HepG2 (cell line): ENCODE measurements around the gene HNRNPC. TPM values are rescaled to one million over a fixed set of nuclear protein-coding genes. Genes with fewer than 3 reads are reported as not detected.
A peak's percentile ranks its signal among the peaks of the same experiment; 100 is the strongest.

ENCODE experiments used
- ARID2 ChIP-seq: sonication (generic); formaldehyde crosslinking; IDR thresholded peaks from 2 replicates; pipeline ENCODE4 v1.8.1; 2022; ENCODE audit warnings: mild to moderate bottlenecking, missing genetic modification reagents, borderline replicate concordance
- CBFB ChIP-seq: sonication (generic); formaldehyde crosslinking; IDR thresholded peaks from 2 replicates; pipeline ENCODE4 v1.4.0; 2020; ENCODE audit warnings: missing genetic modification reagents
- CCDC6 ChIP-seq: sonication (generic); formaldehyde crosslinking; IDR thresholded peaks from 2 replicates; pipeline ENCODE4 v1.8.1; 2022; ENCODE audit warnings: mild to moderate bottlenecking, missing genetic modification reagents, moderate library complexity
- EED ChIP-seq: sonication (generic); formaldehyde crosslinking; IDR thresholded peaks from 2 replicates; pipeline ENCODE4 v1.5.0; 2020; ENCODE audit warnings: mild to moderate bottlenecking, missing genetic modification reagents
- HNF4G ChIP-seq, 2 experiments: sonication (generic) in 1 of 2; formaldehyde crosslinking in 1 of 2; IDR thresholded peaks; 2 replicates each; pipeline versions ENCODE4 v1.4.0 to v1.6.1; 2011 to 2020; ENCODE audit warnings: borderline replicate concordance in 2 of 2, low read depth in 2 of 2, mild to moderate bottlenecking in 2 of 2, low read length in 1 of 2, missing genetic modification reagents in 1 of 2, moderate library complexity in 1 of 2
- KIAA2018 ChIP-seq: sonication (generic); formaldehyde crosslinking; IDR thresholded peaks from 2 replicates; pipeline ENCODE4 v1.5.0; 2020; ENCODE audit warnings: mild to moderate bottlenecking, missing genetic modification reagents, borderline replicate concordance
- NR2F6 ChIP-seq, 2 experiments: IDR thresholded peaks; 2 replicates each; pipeline ENCODE4 v1.6.1; 2016; ENCODE audit warnings: antibody characterized with exemption in 1 of 2, mild to moderate bottlenecking in 1 of 2
- PHF20 ChIP-seq: sonication (generic); formaldehyde crosslinking; IDR thresholded peaks from 2 replicates; pipeline ENCODE4 v1.5.0; 2020; ENCODE audit warnings: mild to moderate bottlenecking, missing genetic modification reagents
- TBX2 ChIP-seq: sonication (generic); formaldehyde crosslinking; IDR thresholded peaks from 2 replicates; pipeline ENCODE4 v1.5.0; 2020; ENCODE audit warnings: missing genetic modification reagents, mild to moderate bottlenecking, borderline replicate concordance
- ZNF292 ChIP-seq: sonication (generic); formaldehyde crosslinking; IDR thresholded peaks from 2 replicates; pipeline ENCODE4 v1.8.1; 2022; ENCODE audit warnings: mild to moderate bottlenecking, low read depth, missing genetic modification reagents, borderline replicate concordance
- ZNF318 ChIP-seq: sonication (generic); formaldehyde crosslinking; IDR thresholded peaks from 2 replicates; pipeline ENCODE4 v1.4.0; 2020; ENCODE audit warnings: mild to moderate bottlenecking, missing genetic modification reagents
- ZNF552 ChIP-seq: sonication (generic); formaldehyde crosslinking; IDR thresholded peaks from 2 replicates; pipeline ENCODE4 v1.9.0; 2022; ENCODE audit warnings: missing genetic modification reagents, mild to moderate bottlenecking, borderline replicate concordance
- ZNF614 ChIP-seq: IDR thresholded peaks from 2 replicates; pipeline ENCODE4 v1.6.1; 2018; ENCODE audit warnings: missing biosample characterization, missing genetic modification reagents, inconsistent platforms, borderline replicate concordance
- ZNF768 ChIP-seq: sonication (generic); formaldehyde crosslinking; IDR thresholded peaks from 2 replicates; pipeline ENCODE4 v1.4.0; 2020; ENCODE audit warnings: missing genetic modification reagents
- polyA plus RNA-seq, 8 experiments: library from polyadenylated mRNA; depleted of rRNA in 3 of 8; stranded (reverse) in 7 of 8; unstranded in 1 of 8; fragments of >200 nt; fragmentation: Illumina TruSeq in 4 of 8; extraction: Trizol in 4 of 8; gene quantifications; 2 replicates each; pipeline versions ENCODE4 v1.2.1 to v1.2.3, GENCODE V29; 2011 to 2016; ENCODE audit warnings: low read depth in 4 of 8, missing spikeins in 1 of 8, mixed read lengths in 1 of 8; ENCODE audit not compliant: insufficient read depth in 1 of 8
- total RNA-seq, 5 experiments: library from RNA; depleted of rRNA; stranded (reverse); fragments of >200 nt; fragmentation: Illumina TruSeq; extraction: Trizol; gene quantifications; 2 replicates each; pipeline ENCODE4 v1.2.3, GENCODE V29; 2016; ENCODE audit warnings: low read depth in 1 of 5

HNRNPC gene
- total and polyA plus RNA-seq, 2 of the 13 experiments (the other 11 are each of a cell fraction or from before 2014, with no cell fraction given): 628 to 1,099 TPM

DNA sequence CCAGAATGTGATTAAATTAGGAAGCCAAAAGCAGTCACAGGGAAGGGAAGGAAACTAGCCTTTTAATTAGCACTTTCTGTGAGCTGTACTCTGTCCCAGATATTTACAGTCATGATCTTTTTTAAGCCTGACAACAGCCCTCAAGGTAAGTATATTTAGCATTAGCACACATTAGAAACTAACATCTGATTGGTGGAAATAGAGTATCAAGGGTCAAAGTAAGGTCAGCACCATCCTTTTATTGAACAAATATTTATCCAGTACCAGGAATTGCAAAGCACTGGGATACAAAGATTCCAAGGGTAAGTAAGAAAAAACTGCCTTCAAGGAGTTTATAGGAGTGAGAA, 38.9 kb upstream of the HNRNPC start (continued):
- TF ChIP-seq CBFB (CRISPR knock-in tag) (no peak), ZNF768 (CRISPR knock-in tag) (no peak), ARID2 (0 out of 2 replicates have a peak, but pooled peaks have one; percentile 54), EED (no peak), HNF4G (IDR thresholded peaks at IDR 0.05; ENCODE audit: borderline replicate concordance, low read depth, low read length) (no peak), HNF4G (CRISPR knock-in tag; IDR thresholded peaks at IDR 0.05; ENCODE audit: borderline replicate concordance, low read depth) (no peak), TBX2 (CRISPR knock-in tag) (no peak), ZNF318 (CRISPR knock-in tag) (no peak), CCDC6 (CRISPR knock-in tag) (no peak), ZNF552 (CRISPR knock-in tag) (no peak), PHF20 (CRISPR knock-in tag) (no peak), KIAA2018 (CRISPR knock-in tag) (0 out of 2 replicates have a peak, but pooled peaks have one; percentile 2), ZNF292 (no peak), NR2F6 (IDR thresholded peaks at IDR 0.05) (peak; percentile 85), NR2F6 (CRISPR knock-in tag; IDR thresholded peaks at IDR 0.05) (peak; percentile 75), ZNF614 (no peak)
